ENCODE data around the gene ZNF341.

The ZNF341 gene

DNA sequence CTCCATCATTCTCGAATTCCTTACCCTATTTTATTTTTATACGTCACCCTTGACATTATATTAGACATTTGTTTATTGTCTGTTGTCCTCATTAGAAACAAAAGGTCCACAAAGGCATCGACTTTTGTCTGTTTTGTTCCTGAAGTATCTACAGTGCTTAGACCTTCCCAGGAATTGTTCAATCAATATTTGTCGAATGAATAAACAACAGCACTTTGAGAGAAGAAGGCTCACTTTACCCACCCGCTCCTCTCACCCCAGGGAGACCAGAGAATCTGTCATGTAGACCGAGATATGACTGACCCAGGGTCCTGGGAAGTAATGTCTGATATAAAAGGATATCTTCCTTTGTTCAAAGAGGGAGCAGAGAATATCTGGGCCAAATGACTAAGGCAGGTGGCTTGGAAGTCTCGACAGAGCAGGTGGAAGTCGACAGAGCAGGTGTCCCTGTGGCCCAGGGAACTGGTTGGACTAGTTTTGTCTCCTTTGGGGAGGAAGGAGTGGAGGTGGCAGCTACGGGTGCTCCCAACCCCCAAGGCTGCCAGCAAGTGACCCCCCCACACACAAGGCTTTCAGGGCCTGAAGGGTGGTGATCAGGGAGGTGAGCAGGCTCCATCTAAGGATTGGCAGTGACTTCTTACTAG, 64.6 kb downstream of the ZNF341 start:
- no peak for DNase-seq (ENCODE audit: low spot score)

GRCh38 chr20:33796907-33797544, 65.2 kb downstream of the ZNF341 start:
- no peak for DNase-seq (ENCODE audit: low spot score)

DNA sequence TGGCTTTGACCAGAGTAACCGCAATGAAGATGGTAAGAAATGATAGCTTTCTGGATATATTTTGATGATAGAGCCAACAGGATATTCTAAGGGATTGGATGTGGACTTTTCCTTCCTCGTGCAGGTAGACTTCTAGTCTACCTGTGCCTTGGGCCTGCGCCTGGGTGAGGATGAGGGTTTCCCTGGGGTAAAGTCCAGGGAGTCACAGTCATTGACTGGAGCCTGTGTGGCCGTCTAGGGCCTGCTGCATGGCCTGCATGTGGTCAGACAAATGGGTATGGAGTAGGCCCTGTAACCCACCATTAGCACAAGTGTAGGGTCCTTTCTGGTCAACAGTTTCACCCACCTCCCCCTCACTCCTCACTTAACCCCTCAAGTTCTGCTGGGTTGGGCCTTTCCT, 66.6 kb downstream of the ZNF341 start:
- DNase-seq (ENCODE audit: low spot score), result no peak

- DNase-seq (ENCODE audit: low spot score), result no peak
Measured at GRCh38 chr20:33803921-33804337, 72.1 kb downstream of the ZNF341 start.

- no peak for DNase-seq (ENCODE audit: low spot score)
Measured at GRCh38 chr20:33808388-33808787, 76.6 kb downstream of the ZNF341 start.

- DNase-seq (ENCODE audit: low spot score), result no peak
Measured at GRCh38 chr20:33810259-33810658, 78.5 kb downstream of the ZNF341 start.

DNA sequence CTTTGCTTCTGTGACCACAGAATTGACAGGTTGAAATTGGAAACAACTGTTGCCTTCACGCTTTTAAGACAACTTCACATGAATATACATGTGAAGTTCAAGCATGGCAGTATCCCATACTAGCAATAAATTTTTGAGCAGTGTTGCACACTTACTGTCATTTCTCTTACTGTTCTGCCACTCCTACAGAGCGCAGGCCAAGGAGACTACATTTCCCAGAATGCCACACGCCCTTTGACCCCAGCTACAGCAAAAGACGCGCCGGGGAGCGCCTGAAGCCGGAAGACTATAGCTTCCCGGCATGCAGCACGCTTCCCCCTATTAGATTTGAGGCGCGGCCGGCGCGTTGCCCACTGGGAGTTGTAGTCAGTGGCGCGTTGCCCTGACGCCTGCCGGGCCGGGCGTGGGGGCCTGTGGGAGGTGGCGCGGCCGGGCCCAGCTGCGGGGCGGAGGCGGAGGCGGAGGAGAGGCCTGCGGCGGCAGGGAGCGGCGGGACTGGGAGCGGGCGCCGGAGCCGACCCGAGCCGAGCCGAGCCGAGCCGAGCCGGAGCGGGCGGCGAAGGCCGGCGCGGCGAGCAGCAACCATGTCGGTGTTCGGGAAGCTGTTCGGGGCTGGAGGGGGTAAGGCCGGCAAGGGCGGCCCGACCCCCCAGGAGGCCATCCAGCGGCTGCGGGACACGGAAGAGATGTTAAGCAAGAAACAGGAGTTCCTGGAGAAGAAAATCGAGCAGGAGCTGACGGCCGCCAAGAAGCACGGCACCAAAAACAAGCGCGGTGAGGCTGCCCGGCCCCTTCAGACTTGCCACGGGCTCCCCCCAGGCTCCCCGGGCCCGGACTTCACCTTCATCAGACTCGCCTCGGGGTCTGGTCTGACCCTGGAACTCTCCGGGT, 79.3 kb downstream of the ZNF341 start, which contains the start of gene CHMP4B:
Gene CHMP4B, plus strand, starts transcription at position 464 of the 891 bp plus-strand sequence. Its CDS starts 121 bp downstream, at position 585.
- DNase-seq (ENCODE audit: low spot score), result peak; percentile 99

DNA sequence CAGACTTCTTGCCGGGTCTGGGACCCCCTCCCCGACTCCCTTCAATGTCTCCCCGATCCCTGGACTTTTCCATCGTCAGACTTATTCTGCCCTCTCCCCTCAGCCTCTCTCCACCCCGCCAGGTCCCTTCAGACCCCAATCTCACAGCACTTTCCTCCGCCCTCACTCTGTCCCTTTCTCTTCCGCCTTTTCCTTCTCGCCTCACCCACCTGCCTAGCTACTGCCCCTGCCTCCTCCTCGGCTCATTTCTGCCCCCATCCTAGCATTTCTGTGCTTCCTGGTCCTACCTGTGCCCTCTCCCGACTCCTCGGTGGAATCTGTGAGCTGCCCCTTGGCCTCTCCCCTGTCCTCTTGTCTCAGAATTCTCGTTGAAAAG, 80.0 kb downstream of the ZNF341 start:
- no peak for DNase-seq (ENCODE audit: low spot score)

DNA sequence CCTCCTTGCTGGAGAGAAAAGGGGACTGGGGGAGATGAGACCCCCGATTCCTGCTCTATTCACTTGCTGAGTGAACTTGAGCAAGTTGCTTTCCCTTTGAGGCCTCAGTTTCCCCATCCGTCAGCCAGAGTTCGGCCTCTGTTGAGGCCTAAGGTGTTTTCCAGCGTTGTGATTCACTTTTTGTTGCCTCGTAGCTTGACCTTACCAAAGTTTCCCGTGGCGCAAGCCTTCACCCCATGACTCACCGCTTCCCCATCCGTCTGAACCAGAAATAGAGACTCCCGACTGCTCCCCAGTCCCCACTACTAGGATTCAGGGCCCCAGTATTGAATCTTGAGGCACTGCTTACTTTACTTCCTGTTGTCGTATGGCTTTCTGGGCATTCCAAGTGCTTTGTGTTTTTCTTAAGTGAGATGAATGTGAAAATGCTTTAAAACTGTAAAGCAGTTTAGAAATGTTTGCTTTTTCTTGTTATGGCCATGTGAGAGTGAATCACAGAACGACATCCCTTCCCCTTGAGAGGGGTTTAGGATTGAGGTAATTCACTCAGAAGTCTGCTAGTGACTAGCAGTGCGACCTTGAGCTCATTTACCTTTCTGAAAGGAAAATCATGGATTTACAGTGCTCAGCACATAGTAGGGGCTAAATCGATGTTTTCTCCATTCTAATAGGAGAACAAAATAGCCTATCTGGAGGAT, 80.5 kb downstream of the ZNF341 start:
- no peak for DNase-seq (ENCODE audit: low spot score)

DNA sequence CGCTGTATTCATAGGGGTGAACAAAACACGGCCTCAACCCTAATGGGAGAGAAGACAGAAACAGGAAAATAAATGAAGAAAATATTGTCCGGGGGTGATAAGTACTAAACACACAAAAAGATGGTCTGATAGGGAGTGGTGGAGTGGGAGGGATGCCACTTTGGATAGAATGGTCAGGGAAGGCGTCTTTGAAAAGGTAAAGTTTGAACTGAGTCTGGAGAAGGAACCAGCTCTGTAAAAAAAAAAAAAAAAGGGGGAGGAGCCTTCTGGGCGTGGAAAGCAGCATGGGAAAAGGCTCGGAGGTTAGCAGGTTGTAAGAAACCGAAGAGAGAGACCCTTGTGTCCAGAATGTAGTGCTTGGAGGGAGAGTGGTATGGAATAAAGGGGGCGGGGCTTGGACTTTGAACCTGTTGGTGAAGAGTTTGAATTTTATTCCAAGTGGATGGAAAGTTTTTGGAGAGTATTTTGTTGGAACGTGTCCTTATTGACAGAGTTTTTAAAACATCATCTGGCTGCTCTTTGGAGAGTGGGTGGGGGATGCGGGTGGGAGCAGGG, 81.2 kb downstream of the ZNF341 start:
- no peak for DNase-seq (ENCODE audit: low spot score)

- no peak for DNase-seq (ENCODE audit: low spot score)
Measured at GRCh38 chr20:33814238-33814712, 82.5 kb downstream of the ZNF341 start.

DNA sequence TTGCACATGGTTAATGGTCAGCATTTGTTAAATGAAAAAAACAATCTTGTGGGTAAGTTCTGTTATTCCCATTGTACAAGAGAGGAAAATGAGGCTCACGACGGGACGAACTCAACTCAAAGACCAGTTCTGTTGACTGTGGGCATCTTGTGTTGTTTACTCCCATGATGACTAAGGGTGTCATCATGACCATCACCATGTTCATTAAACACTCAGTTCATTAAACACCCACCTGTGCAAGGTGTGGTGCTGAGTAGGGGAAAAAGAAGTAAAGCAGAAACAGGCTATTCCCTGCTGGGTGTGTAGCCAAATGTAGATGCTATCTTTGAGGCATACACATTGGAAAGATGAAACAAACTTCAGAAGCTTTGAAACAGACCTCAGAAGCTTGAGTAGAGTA, 83.9 kb downstream of the ZNF341 start:
- no peak for DNase-seq (ENCODE audit: low spot score)

DNA sequence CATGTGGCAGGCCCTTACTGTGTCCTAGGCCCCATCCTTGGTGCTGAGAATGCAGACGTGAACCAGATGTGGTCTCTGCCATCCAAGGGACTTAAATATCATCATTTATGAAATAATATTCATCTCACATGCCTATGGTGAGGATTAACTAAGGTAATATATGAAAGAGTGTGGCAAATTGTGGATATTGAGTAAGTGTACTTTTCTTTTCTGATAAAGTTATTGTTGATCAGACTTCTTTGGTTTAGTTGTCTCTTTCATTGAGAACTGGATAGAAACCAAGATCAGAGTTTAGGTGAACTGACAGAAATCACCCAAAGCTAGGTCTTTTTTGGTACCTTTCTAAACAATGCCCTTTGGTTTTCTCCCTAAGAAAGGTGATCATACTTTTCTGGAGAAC, 84.4 kb downstream of the ZNF341 start:
- DNase-seq (ENCODE audit: low spot score), result no peak

DNA sequence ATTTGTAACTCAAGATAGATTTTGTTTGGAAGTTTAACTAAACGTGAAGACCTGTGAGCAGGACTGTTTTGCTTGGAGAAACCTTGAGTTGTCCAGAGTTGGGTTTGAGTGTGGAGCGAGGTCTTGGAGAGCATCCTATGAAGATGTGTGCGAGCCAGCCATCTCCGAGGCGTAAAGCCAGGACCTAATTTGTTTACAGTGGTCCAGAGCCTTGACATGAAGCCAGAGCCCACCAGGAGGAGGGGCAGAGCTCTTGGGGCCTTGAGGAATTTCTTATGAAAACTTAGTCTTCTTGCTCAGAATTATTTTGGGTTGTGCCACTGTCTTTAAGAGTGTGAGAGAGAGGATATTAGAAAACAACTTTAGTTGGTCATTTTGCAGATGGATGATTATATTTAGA, 85.6 kb downstream of the ZNF341 start:
- DNase-seq (ENCODE audit: low spot score), result no peak

DNA sequence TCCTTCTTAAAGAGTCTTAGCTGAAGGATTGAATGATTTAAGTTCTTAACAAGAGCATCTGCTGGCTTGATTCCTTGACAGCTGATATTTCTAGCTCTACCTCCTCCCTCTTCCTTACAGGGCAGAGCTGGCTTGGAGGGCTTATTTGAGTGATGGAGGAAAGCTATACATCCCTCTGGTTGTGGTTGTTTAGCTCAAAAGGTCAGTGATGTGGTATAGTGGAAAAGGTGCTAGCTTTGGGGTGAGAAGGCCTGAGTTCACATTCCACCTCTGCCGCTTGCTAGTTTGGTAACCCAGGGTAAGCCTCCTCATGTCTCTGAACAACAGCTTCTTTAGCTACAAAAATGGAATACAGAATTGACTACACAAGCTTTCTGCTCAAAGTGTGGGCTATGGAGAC, 87.7 kb downstream of the ZNF341 start:
- no peak for DNase-seq (ENCODE audit: low spot score)

GRCh38 chr20:33820362-33820761, 88.6 kb downstream of the ZNF341 start:
- DNase-seq (ENCODE audit: low spot score), result no peak

DNA sequence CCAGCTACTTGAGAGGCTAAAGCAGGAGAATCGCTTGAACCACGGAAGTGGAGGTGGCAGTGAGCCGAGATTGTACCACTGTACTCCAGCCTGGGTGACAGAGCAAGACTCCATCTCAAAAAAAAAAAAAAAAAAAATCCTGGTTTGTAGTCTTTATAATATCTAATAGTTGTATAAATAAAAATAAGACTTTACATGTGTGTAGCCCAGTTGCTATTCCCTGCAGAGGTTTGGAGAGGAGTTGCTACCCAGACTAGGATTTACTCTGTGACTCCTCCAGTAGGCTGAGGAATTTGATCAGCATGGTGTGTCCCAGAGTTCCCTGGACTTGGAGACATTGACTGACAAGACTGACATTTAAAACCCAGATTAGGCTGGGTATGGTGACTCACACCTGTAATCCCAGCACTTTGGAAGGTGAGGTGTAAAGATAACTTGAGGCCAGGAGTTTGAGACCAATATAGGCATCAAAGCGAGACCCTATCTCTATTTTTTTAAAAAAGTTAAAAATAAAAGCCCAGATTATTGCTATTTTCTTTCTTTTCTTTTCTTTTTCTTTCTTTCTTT, 89.6 kb downstream of the ZNF341 start:
- DNase-seq (ENCODE audit: low spot score), result no peak

- DNase-seq (ENCODE audit: low spot score), result no peak
Measured at GRCh38 chr20:33822423-33822822, 90.6 kb downstream of the ZNF341 start.

GRCh38 chr20:33822991-33823390, 91.2 kb downstream of the ZNF341 start:
- DNase-seq (ENCODE audit: low spot score), result no peak

DNA sequence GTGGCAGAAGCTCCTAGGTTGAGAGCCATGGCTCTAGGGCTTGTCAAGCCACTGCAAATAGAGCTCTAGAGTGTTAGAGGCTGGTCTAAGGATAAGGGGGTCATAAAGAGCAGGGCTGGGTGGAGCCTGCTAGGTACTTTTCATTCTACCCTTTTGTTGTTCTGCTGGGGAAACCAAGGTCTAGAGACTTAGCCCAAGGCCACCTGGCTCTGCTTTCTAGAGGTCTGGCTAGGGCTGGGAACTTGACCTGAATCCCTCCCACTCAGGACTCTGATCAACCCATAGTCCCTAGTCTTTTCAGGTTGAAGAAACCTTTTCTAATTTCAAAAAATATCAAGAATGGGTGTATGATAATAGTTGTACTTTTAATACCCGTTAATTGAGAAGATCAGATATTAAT, 93.1 kb downstream of the ZNF341 start:
- no peak for DNase-seq (ENCODE audit: low spot score)

Measured in putamen (tissue), 1 donor.